ENCODE data around the gene GUCY1A2. TPM values are rescaled to one million over a fixed set of nuclear protein-coding genes. Genes with fewer than 3 reads are reported as not detected.

Gene GUCY1A2
- total RNA-seq, 1 experiment from 2014 or later: not detected

GRCh38 chr11:106624377-106624776 is 393.9 kb downstream of the GUCY1A2 start:
- Histone ChIP-seq H3K9ac (ENCODE audit: low read length) (no peak overlapping the region), H3K27ac (ENCODE audit: low read length) (no peak overlapping the region), H3F3A (ENCODE audit: low read length, unreplicated experiment) (no peaks in the 10 kb centered on the region), H3K4me3 (ENCODE audit: low read length) (no peak overlapping the region), H3K4me1 (ENCODE audit: insufficient read depth, low read length) (peaks cover 9% of the 10 kb centered on the region), H3K4me2 (ENCODE audit: low read length) (no peak overlapping the region), H3K9me3 (ENCODE audit: low read length) (no peaks in the 10 kb centered on the region), H2AFZ (ENCODE audit: low read length) (no peak overlapping the region), H4K20me1 (ENCODE audit: low read length) (no peaks in the 10 kb centered on the region), H3K27me3 (ENCODE audit: low read length) (no peaks in the 10 kb centered on the region), H3K9me2 (replicated peaks; ENCODE audit: low read length) (no peaks in the 10 kb centered on the region), H3K79me2 (ENCODE audit: low read length) (no peaks in the 10 kb centered on the region), H3K36me3 (ENCODE audit: low read depth, low read length) (no peaks in the 10 kb centered on the region)
- ATAC-seq (peak; percentile 53; the same call in 1 of the 2 replicates), DNase-seq (peak; percentile 54)
- ChIA-PET CTCF (no interaction called here), POLR2A (ENCODE audit: unreplicated experiment) (no interaction called here)
- BruUV-seq (replicated peaks): no TSS peak
- intact Hi-C loops (cut with micrococcal nuclease): no loop called here
- TF ChIP-seq EZH2phosphoT487 (IDR thresholded peaks at IDR 0.05; ENCODE audit: borderline replicate concordance, low read length) (no peak), EZH2 (IDR thresholded peaks at IDR 0.05; ENCODE audit: low read length, unreplicated experiment) (no peak), CTCF (conservative IDR thresholded peaks at IDR 0.05; ENCODE audit: low read depth, low read length) (no peak)
